Measurements from ENCODE around the gene WASHC1. TPM values are rescaled to one million over a fixed set of nuclear protein-coding genes. Genes with fewer than 3 reads are reported as not detected.
"Not testable (repeated sequence)": the region's sequence is repeated elsewhere in the genome, so short reads cannot be mapped to it uniquely, and the experiment has no call there.

Gene WASHC1
- total RNA-seq = 3.0 and 5.8 TPM in 2 replicates

DNA sequence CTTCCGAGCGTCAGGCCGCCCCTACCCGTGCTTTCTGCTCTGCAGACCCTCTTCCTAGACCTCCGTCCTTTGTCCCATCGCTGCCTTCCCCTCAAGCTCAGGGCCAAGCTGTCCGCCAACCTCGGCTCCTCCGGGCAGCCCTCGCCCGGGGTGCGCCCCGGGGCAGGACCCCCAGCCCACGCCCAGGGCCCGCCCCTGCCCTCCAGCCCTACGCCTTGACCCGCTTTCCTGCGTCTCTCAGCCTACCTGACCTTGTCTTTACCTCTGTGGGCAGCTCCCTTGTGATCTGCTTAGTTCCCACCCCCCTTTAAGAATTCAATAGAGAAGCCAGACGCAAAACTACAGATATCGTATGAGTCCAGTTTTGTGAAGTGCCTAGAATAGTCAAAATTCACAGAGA is at the start of gene WASHC1:
Gene WASHC1, minus strand, starts transcription at position 101 of the 400 bp plus-strand sequence. CDS start 4,457 bp downstream, outside the sequence.
- H3K4me3 ChIP-seq (ENCODE audit: low read depth, low read length) = peak within 1 kb of the TSS; percentile 60
- DNase-seq (ENCODE audit: low read depth) = not testable (repeated sequence)

DNA sequence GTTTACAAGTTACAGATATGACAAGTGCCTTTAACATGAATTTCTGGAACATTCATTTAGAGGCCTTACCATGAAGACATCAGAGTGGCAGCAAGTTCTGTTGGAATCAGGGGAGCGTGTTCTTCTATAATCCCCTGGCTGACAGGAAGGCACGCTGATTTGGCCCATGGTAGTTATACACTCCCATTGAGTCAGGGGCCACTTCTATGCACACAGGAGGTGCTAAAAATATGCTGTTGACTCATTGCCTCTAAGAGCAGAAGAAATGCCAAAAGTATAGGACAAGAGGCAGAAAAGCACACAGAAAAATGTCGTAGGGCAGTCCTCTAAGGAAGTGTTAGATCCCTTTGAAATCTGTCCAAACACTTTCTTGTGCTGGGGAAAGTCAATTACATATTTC is 49.1 kb upstream of the WASHC1 start:
- not testable (repeated sequence) for DNase-seq (ENCODE audit: low read depth); H3K4me3 ChIP-seq (ENCODE audit: low read depth, low read length)

GRCh38 chr9:76389-76788 is 47.1 kb upstream of the WASHC1 start:
- DNase-seq (ENCODE audit: low read depth); H3K4me3 ChIP-seq (ENCODE audit: low read depth, low read length): not testable (repeated sequence)

- H3K4me3 ChIP-seq (ENCODE audit: low read depth, low read length) = peak overlapping the region; percentile 52
- DNase-seq (ENCODE audit: low read depth) = not testable (repeated sequence)
These were observed 44.8 kb upstream of the WASHC1 start for GRCh38 chr9:73900-74525.

- peak overlapping the region; percentile 52 for H3K4me3 ChIP-seq (ENCODE audit: low read depth, low read length)
- peak; percentile 20 for DNase-seq (ENCODE audit: low read depth)
These were observed 44.0 kb upstream of the WASHC1 start for GRCh38 chr9:73076-73899.

GRCh38 chr9:63031-63629 is 33.9 kb upstream of the WASHC1 start:
- not testable (repeated sequence) for H3K4me3 ChIP-seq (ENCODE audit: low read depth, low read length)
- peak; percentile 32 for DNase-seq (ENCODE audit: low read depth)

DNA sequence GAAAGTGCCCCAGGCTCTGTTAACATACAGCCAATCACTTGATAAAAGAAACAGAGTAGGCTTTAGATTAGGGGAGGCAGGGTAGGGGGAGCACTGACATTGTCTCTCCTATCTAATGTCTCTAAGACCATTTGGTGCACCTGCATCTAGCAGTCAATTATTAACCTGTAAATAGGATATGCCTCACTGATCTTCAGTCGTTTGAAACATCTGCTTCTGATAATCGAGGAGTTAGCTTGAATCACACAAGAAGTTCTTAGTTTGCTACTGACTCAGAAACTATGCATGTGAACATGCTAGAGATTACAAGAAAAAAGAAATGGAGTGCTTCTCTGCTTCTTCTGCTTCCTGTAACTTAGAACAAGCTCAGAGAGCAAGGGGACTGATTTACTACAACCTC is 23.4 kb upstream of the WASHC1 start:
- DNase-seq (ENCODE audit: low read depth) = peak; percentile 0
- H3K4me3 ChIP-seq (ENCODE audit: low read depth, low read length) = not testable (repeated sequence)

DNA sequence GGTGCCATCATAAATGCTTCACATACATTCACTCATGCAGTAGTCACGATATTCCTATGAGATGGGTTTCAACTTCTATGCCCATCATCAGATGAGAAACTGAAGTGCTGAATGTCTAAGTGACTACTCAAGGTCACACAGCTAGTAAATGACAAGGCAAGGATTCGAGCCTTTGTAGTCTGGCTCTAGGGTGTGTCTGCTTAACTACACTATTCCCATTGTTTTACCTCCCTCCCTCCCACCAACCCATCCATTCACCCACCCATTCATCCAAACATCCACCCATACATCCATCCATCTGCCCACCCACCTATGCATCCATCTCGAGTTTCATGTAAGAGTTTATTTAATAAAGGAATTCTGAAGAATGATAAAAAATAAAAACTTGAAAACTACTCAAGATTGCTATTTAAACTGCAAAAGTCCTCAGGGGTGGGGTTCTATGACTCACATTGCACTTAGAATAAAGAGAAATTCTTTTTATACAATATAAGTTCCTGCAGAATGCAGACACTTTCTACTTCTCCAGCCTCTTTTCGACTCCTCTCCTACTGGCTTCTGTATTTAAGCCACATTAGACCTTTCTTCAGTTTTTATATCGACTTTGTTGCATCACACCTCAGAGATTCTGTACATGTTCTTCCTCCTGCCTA is 19.1 kb upstream of the WASHC1 start:
- not testable (repeated sequence) for H3K4me3 ChIP-seq (ENCODE audit: low read depth, low read length); DNase-seq (ENCODE audit: low read depth)

DNA sequence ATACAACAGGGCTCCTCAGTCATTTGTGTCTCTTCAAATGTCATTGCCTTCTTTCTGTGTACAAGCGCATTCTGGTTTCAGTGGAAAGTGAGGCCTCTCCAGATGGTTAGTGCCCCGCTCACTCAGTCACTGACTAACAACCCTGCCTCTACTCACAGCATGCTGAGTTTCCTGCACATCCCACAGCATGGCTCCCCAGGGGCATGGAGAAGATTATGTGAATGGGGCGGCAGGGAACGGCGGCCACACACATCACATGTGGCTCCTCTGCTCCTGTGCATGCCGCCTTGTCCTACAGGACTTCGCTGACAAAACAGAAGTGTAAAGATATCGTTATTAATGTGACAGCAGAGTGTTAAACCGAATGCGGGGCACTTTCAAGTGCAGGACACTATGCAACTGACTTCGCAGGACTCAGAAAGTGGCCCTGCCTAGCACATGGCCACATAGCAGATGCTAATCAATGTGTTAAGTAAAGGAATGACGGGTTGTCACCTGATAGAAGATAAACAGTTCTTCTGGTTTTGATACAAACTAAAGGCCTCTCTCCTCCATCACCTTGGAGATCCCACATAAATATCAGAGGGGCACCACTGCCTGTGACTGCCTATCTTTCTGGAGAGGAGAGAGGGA is 17.5 kb upstream of the WASHC1 start:
- H3K4me3 ChIP-seq (ENCODE audit: low read depth, low read length); DNase-seq (ENCODE audit: low read depth): not testable (repeated sequence)

DNA sequence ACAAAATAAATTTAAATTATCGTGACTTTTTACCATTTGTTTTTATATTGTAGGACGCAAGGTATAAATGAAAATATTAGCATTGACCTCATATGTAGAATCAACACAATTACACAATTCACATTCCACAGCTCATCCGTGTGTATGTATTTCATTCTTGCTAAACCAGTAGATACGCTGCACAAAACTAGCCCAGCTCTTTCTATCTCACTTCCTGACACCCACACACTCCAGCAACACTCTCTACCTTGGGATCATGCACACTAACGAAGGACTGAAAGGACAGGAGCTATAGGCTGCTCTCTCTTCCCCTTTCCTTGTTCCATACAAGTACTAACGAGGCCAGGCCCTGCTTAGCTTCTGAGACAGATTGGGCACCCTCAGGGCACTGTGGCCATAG is 16.9 kb upstream of the WASHC1 start:
- peak; percentile 11 for DNase-seq (ENCODE audit: low read depth)
- not testable (repeated sequence) for H3K4me3 ChIP-seq (ENCODE audit: low read depth, low read length)

DNA sequence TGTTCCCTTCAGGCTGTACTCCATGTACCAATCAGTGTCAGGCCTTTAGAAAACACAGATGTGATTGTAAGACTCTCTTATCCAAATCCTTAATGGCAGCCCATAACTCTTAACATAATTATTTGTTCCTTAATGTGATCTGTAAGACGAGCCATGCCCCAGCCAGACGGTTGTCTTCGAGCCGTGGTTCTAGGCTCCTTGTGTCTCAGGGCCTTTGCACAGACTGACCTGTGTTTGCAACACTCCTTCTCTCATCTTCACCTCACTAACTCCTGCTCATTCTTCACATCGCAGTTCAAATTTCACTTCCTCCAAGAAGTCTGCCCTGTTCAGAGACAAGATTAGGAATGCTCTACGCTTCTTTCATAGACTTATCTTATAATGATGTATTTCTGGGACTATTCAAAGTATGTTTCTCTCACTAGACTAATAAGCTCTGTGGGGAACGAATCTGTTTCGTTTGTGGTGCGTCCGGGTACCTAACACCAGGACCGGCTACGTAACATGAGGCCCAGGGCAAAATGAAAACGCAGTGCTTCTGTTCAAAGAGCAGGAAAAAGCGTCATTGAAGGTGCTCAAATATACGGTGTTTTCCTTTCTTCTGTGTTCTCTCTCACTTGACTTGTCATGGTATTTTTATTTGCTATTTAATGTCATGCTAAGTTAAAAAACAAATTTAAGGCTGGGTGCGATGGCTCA is 16.1 kb upstream of the WASHC1 start:
- not testable (repeated sequence) for H3K4me3 ChIP-seq (ENCODE audit: low read depth, low read length)

DNA sequence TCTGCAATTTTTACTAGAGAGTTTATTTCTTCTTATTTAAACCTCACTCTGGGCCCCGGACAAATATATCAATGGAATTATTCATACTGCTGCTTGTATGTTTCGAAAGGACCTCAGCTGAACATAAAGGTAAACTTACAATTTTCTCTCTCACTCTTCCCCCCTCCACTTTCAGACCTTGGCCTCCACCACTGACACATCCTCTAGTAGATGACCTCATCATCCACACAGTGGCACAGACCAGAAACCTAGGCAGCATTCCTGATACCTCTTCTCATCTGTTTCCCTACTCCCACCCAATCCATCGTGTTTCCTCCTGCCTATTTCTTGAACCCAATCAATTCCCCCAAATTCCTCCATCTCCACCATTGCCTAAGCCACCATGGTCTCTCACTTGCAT is 15.2 kb upstream of the WASHC1 start:
- DNase-seq (ENCODE audit: low read depth); H3K4me3 ChIP-seq (ENCODE audit: low read depth, low read length): not testable (repeated sequence)

More for the DNA sequence above, 16.1 kb upstream of the WASHC1 start:
- DNase-seq (ENCODE audit: low read depth) = not testable (repeated sequence)

GRCh38 chr9:43636-44035 is 14.4 kb upstream of the WASHC1 start:
- peak; percentile 17 for DNase-seq (ENCODE audit: low read depth)
- not testable (repeated sequence) for H3K4me3 ChIP-seq (ENCODE audit: low read depth, low read length)

DNA sequence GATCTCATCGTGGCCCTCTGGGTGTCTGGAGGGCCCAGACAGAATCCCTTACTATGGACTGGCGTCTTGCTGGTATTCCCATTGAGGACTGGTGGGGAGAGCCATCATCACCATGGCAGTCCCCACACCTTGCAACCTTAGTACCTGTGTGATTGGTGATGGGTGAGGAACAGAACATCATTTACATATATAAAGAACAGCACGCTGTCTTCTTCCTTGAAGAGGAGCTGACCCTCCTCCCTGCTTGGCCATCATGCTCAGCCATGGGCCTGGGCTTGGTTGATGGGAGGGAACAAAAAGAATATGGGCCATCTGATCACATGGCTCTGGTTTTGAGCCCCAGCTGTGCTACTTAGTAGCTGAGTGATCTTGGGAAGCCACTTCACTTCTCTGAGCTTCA is 13.9 kb upstream of the WASHC1 start:
- H3K4me3 ChIP-seq (ENCODE audit: low read depth, low read length); DNase-seq (ENCODE audit: low read depth): not testable (repeated sequence)

- H3K4me3 ChIP-seq (ENCODE audit: low read depth, low read length); DNase-seq (ENCODE audit: low read depth): not testable (repeated sequence)
These were observed 12.6 kb upstream of the WASHC1 start for GRCh38 chr9:41819-42218.

GRCh38 chr9:41261-41676 is 12.0 kb upstream of the WASHC1 start:
- H3K4me3 ChIP-seq (ENCODE audit: low read depth, low read length); DNase-seq (ENCODE audit: low read depth): not testable (repeated sequence)

DNA sequence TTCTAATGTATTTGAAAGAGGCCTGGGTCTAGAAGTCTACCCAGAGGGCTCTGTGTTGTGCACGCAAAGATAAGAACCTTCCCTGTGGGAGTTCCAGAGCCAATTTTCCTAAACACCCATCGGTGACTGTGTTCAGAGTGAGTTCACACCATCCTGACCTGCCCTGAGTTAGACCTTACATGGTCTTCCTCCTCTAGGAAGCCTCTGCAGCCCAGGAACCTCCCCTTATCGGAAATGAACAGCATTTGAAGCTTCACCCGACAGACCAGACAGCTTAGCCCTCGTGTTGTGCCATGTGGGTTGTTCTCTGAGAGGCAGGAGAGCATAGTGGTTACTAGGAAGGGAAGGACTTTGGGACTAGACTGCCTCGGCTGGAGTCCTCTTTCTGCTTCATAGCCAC is 3.1 kb upstream of the WASHC1 start:
- peak; percentile 17 for DNase-seq (ENCODE audit: low read depth)
- H3K4me3 ChIP-seq (ENCODE audit: low read depth, low read length) = not testable (repeated sequence)

GRCh38 chr9:28775-29174 is 481 bp downstream of the WASHC1 start:
- peak overlapping the region; percentile 60 for H3K4me3 ChIP-seq (ENCODE audit: low read depth, low read length)
- DNase-seq (ENCODE audit: low read depth) = not testable (repeated sequence)
